Globus pallidus (tissue), 1 donor: ENCODE results near the gene PRTN3.
A peak's percentile ranks its signal among the peaks of the same experiment; 100 is the strongest.
"Not testable (repeated sequence)": the region's sequence is repeated elsewhere in the genome, so short reads cannot be mapped to it uniquely, and the experiment has no call there.

ENCODE experiments used
- DNase-seq: peaks from one replicate; pipeline ENCODE4 v3.0.0-alpha.2; 2015; ENCODE audit warnings: low spot score

The PRTN3 gene

DNA sequence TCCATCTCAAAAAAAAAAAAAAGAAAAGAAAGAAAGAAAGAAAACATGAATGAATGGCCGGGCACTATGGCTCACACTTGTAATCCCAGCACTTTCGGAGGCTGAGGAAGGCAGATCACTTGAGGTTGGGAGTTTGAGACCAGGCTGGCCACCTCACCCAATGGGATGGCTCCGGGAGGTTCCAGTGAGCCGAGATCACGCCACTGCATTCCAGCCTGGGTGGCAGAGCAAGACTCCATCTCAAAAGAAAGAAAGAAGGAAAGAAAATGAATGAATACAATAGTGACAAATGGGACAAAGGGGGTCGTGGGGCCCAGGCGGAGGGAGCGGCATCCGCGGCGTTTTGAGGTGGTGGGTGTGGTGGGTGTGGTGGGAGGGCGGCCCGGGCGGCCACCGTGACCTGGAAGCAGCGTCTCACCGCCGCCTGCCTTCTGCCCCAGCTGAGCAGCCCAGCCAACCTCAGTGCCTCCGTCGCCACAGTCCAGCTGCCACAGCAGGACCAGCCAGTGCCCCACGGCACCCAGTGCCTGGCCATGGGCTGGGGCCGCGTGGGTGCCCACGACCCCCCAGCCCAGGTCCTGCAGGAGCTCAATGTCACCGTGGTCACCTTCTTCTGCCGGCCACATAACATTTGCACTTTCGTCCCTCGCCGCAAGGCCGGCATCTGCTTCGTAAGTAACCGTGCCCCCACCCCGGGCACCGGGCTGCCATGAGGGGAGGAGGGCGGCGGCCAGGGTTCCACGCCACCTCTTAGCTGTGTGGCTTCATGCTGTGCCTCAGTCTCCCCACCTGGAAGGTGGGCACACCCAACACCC, 5.1 kb downstream of the PRTN3 start:
- no peak for DNase-seq

DNA sequence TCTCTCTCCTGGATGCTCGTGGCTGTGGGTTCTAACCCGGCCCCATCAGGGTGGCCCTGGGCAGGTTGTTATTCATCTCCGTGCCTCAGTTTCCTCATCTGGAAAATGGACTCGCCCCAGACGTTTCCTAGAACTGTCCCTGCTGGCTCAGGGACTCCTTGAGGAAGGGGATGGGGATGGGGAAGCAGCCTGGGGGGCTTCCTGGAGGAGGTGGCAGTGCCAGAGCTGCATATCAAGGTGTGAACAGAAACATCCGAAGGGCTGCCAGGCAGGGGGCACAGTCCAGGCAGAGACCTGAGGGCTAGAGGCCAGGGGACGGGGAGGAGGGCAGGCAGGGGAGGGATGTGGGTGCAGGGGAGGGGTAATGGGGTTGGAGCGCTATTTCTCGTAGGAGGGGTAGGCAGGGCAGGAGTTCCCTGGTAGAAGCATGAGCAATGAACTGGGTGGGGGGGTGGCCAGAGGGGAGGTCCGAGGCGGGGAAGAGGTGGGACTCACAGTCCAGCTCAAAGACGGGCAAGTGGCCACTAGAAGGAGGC, 7.7 kb downstream of the PRTN3 start:
- no peak for DNase-seq

DNA sequence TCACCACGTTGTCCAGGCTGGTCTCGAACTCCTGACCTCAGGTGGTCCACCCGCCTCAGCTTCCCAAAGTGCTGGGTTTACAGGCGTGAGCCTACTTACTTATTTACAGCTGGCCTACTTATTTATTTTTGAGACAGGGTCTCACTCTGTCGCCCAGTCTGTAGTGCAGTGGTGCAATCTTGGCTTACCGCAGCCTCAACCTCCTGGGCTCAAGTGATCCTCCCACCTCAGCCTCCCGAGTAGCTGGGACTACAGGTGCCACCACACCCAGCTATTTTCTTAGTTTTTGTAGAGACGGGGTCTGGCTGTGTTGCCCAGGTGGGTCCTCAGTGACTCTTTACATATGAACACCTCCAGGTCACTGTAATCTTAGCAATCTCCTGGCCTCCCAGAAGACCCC, 8.4 kb downstream of the PRTN3 start:
- DNase-seq, result not testable (repeated sequence)

DNA sequence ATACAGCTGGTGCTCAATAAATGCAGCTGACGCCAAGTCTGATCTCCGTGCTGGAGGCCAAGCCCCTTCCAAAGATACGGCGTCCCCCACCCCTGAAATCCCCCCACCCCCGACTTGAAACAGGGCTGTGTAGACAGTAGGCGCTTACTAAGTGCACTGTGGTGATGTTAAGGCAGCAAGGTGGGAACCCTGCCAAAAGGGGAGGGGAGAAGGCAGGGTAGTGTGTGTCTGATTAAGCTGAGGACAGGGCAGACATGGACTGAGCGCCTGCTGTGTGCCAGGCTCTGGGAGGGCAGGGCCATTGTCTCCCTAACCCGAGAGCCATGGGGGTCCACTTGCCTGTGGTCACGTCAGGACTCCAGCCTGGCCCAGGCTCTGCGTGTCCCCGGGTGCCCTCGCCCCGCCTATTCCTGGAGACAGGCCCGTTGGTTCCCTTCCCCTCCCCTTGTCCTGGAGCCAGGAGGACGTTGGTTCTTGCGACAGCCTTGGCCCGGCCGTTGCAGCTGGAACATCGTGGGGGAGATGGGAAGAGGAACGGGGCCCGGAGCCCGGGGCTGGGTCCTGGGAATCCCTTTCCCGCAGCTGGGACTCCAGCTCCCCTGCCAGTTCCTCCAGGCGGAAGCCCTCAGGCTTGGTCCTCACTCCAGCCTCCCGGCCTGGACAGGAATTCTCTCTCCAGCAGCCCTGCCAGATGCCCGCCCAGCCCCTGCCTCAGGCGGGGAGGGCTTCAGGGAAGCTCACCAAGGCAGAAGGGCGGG, 9.6 kb downstream of the PRTN3 start:
- peak; percentile 47 for DNase-seq

DNA sequence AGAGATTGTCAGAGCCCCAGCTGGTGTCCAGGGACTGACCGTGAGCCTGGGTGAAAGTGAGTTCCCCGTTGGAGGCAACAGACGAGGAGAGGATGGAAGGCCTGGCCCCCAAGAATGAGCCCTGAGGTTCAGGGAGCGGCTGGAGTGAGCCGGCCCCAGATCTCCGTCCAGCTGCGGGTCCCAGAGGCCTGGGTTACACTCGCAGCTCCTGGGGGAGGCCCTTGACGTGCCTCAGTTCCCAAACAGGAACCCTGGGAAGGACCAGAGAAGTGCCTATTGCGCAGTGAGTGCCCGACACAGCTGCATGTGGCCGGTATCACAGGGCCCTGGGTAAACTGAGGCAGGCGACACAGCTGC, 10.2 kb downstream of the PRTN3 start:
- DNase-seq, result no peak

DNA sequence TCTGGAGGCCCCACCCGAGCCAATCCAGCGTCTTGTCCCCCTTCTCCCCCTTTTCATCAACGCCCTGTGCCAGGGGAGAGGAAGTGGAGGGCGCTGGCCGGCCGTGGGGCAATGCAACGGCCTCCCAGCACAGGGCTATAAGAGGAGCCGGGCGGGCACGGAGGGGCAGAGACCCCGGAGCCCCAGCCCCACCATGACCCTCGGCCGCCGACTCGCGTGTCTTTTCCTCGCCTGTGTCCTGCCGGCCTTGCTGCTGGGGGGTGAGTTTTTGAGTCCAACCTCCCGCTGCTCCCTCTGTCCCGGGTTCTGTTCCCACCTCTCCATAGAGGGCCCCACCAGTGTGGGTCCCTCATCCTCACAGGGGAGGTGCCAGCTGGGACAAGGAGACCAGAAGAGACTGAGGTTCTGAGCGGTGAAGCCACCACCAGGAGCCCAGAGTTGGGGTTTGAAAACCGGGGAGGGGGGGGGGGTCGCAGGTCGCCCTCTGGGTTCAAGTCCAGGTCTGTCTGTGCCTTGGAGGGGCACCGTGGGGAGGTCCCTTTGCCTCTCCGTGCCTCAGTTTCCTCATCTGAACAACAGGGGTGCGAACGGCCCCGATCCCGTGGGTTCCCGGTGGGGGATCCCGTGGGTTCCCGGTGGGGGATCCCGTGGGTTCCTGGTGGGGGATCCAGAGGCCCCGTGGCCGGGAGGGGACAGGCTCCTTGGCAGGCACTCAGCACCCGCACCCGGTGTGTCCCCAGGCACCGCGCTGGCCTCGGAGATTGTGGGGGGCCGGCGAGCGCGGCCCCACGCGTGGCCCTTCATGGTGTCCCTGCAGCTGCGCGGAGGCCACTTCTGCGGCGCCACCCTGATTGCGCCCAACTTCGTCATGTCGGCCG, 11.6 kb downstream of the PRTN3 start, which contains the start of gene ELANE:
Gene ELANE, plus strand, starts transcription at position 168 of the 878 bp plus-strand sequence. Its CDS starts 26 bp downstream, at position 194.
- DNase-seq, result no peak

DNA sequence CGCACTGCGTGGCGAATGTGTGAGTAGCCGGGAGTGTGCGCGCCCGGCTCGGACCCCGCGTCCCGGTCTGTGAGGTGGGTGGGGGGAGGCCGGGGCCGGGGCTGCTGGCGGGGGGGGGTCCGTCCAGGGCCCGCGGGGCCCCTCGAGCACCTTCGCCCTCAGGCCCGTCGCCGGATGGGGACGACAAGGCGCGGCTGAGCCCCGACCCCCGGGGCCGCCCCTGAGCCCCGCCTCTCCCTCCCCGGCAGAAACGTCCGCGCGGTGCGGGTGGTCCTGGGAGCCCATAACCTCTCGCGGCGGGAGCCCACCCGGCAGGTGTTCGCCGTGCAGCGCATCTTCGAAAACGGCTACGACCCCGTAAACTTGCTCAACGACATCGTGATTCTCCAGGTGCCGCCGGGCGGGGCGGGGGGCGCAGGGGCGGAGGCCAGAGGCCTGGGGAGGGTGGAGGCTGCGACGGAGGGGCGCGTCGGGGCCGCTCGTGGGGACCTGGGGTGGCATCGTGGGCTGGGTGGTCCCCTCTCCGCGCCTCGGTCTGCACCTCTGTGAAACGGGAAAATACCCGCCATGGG, 12.3 kb downstream of the PRTN3 start:
- DNase-seq, result no peak

DNA sequence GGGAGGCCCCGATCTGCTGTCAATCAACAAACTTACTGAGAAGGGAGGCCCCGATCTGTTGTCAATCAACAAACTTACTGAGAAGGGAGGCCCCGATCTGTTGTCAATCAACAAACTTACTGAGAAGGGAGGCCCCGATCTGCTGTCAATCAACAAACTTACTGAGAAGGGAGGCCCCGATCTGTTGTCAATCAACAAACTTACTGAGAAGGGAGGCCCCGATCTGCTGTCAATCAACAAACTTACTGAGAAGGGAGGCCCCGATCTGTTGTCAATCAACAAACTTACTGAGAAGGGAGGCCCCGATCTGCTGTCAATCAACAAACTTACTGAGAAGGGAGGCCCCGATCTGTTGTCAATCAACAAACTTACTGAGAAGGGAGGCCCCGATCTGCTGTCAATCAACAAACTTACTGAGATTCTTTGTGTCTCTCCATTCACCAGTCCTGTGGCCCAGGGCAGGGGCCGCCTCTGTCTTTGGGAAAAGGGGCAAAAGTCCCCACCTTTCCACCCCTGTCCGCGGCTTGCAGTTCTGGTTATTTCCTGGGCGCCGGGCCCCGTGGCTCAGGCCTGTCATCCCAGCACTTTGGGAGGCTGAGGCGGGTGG, 12.9 kb downstream of the PRTN3 start:
- DNase-seq, result not testable (repeated sequence)

DNA sequence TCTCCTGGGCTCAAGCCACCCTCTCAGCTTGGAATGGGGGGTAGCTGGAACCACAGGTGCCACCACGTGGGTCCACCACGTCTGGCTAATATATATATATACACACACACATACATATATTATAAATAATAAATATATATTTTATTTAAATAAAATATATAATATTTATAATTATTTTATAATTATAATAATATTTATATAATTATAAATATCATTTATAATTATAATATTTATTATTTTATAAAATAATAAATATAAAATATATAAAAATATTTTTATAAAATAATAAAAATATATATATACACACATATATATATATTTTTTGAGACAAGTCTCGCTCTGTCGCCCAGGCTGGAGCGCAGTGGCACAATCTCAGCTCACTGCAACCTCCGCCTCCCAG, 13.8 kb downstream of the PRTN3 start:
- DNase-seq, result no peak

DNA sequence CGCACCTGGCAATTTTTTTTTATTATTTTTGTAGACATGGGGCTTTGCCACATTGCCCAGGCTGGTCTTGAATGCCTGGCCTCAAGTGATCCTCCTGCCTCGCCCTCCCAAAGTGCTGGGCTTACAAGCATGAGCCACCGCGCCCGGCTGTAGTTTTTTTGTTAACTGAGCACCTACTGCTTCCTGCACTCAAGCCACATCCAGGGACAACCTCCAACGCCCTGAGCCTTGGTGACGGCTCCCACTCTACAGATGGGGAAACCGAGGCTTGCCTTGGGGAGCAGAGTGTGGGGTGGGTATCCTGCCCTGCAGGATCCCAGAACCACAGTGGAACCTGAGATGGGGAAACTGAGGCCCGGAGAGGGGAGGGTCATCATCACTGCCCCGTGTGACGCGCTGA, 14.3 kb downstream of the PRTN3 start:
- no peak for DNase-seq

DNA sequence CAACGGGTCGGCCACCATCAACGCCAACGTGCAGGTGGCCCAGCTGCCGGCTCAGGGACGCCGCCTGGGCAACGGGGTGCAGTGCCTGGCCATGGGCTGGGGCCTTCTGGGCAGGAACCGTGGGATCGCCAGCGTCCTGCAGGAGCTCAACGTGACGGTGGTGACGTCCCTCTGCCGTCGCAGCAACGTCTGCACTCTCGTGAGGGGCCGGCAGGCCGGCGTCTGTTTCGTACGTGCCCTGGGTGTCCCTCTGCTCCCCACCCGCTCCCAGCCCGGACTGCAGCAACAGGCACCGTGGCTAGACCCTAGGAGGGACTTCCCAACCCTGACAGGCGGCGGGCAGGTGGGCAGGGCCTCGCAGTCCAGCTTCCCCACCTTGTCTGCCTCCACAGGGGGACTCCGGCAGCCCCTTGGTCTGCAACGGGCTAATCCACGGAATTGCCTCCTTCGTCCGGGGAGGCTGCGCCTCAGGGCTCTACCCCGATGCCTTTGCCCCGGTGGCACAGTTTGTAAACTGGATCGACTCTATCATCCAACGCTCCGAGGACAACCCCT, 14.8 kb downstream of the PRTN3 start:
- DNase-seq, result no peak

DNA sequence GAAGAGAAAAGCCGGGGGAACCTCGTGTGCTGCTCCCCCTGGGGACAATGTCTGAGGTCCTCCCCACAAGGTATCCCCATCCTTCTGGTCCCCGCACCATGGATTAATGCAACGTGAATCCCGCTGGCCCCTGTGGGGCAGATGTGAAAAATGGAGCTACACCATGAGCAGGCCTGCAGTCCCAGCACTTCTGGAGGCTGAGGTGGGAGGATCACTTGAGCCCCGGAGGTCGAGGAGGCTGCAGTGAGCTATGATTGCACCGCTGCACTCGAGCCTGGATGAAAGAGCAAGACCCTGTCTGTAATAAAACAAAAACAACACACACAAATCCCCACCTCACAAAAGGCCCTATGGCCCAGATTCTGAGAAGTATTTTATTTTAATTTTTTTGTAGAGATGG, 17.5 kb downstream of the PRTN3 start:
- no peak for DNase-seq

DNA sequence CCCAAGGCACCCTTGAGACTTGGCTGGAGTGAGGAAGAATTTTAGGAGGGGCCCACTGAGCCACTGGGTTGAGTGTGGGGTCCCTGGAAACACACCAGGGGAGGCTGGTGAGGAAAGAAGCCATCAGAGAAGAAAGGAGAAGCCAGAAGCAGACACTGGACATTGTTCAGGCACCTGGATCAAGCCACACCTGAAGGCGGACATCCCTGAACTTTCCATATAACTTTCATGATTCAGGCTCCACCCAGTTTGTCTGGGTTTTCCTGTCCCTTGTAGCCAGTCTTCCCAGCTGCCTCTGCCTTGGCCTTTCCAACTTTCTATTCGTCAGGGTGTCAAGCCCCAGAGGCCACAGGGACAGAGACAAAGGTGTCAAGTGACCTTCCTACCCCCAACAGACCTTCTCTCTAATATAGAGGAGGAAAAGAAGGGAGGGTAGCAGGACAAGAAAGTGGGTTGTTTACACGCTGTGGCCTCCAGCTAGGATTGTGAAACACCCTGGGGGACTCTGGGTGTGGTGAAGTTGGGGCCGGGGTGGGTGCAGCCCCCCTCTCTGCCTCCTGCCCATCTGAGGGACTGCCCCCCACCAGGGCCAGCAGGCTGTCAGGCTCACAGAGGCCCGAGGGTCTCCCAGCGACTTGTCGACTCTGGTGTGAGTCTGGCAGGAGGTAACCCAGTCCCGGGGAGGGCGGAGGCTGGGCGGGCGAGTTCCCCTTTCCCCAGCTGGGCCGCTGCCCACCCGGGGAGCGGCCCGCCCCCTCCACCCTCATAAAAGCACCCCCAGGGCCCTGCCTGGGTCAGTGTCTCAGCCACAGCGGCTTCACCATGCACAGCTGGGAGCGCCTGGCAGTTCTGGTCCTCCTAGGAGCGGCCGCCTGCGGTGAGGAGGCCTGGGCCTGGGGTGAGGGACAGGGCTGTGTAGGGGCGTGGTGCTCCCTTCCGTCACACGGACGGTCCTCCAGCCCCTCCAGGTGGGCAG, 18.4 kb downstream of the PRTN3 start, which contains the start of gene CFD:
Gene CFD, plus strand, starts transcription at position 797 of the 976 bp plus-strand sequence. Its CDS starts 26 bp downstream, at position 823.
- no peak for DNase-seq

DNA sequence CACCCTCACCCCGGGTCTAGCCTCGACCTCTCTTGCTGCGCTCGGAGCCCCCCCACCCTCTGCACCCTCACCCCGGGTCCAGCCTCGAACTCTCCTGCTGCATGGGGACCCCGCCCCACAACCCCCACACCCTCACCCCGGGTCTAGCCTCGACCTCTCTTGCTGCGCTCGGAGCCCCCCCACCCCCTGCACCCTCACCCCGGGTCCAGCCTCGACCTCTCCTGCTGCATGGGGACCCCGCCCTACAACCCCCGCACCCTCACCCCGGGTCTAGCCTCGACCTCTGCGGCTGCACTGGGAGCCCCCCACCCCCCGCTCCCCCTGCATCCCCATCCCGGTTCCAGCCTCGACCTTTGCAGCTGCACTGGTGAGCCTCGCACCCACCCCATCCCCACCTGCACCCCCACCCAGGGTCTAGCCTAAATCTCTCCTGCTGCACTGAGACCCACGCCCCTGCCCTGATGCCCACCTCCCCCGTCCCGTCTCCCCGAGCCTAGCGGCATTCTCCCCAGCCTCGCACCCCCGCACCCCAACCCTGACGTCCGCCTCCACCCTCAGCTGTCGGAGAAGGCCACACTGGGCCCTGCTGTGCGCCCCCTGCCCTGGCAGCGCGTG, 20.4 kb downstream of the PRTN3 start:
- no peak for DNase-seq

DNA sequence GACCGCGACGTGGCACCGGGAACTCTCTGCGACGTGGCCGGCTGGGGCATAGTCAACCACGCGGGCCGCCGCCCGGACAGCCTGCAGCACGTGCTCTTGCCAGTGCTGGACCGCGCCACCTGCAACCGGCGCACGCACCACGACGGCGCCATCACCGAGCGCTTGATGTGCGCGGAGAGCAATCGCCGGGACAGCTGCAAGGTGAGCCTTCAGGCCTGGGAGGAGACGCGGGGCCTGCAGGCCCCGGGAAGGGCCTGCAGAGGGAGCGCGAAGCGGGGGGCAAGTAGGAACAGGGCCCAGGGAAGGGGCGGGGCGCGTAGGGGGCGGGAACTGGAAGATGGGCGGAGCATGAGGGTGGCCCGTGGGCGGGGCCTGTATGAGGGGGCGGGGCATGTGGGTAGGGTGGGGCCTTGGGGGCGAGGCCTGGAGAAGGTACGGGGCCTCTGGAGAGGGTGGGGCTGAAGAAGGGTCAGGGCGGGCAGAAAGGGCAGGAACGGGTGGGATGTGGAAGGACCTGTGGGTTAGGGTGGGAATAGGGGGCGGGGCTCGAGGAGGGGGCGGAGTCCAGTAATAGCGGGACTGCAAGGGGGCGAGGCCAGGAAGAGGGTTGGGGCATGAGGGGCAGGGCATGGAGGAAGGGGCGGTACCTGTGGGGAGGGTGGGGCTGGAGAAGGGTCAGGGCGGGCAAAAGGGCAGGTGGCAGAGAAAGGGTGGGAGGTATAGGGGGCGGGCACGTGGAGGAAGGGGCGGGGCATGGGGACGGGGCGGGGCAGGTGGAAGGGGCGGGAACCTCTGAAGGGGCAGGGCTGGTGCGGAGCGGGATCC, 21.2 kb downstream of the PRTN3 start:
- DNase-seq, result no peak

DNA sequence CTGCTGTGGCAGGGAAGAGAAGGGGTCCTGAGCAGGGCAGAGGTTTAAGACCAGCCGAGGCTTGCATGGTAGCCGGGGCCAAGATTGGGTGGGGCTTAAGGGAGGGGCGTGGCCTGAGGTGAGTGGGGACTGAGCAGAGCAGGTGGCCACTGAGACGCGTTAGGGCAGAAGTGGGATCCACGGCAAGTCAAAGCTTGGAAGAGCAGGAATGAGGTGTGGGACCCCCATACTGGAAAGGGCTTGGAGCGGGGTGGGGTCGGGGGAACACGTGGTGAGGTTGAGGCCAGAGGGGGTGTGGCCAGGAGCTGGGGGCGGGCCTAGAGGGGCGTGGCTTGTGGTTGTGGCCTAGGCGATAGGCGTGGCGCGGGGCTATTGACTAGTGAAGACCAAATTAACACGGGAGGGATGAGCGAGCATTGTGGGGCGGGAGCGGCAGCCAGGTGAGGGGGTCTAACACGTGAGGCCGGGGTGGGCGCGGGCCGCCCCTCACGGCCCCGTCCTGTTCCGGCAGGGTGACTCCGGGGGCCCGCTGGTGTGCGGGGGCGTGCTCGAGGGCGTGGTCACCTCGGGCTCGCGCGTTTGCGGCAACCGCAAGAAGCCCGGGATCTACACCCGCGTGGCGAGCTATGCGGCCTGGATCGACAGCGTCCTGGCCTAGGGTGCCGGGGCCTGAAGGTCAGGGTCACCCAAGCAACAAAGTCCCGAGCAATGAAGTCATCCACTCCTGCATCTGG, 21.9 kb downstream of the PRTN3 start:
- DNase-seq, result no peak

DNA sequence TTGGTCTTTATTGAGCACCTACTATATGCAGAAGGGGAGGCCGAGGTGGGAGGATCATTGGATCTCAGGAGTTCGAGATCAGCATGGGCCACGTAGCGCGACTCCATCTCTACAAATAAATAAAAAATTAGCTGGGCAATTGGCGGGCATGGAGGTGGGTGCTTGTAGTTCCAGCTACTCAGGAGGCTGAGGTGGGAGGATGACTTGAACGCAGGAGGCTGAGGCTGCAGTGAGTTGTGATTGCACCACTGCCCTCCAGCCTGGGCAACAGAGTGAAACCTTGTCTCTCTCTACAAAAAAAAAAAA, 22.5 kb downstream of the PRTN3 start:
- DNase-seq, result no peak

DNA sequence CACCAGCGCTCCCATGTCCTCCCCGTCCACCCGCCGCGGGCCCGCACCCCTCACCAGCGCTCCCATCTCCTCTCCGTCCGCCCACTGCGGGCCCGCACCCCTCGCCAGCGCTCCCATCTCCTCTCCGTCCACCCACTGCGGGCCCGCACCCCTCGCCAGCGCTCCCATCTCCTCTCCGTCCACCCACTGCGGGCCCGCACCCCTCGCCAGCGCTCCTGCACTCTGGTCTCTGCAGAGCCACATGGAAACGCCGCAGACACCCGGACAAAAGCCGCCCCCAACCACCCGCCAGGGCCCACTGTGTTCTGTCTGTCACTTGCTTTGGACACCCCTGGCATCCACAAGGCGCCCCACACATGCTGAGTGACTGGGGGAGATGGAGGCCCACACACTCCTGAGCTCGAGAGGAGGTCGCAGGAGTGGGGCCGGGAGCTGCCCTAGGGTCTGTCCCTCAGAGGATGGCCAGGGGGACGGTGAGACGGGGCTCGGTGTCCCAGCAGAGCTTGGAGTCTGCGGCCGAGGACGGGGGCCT, 26.0 kb downstream of the PRTN3 start:
- DNase-seq, result no peak
